T-cell (primary cell): ENCODE results near the gene GPR156. TPM values are rescaled to one million over a fixed set of nuclear protein-coding genes. Genes with fewer than 3 reads are reported as not detected.
A peak's percentile ranks its signal among the peaks of the same experiment; 100 is the strongest.

Experiments used
- ATAC-seq, 4 experiments: fragments of 200-7000 bp in 3 of 4; fragments of 150-1000 bp in 1 of 4; cut with Tn5 transposase; replicated peaks in 1 of 4; 1 replicate in 3 of 4; 2 replicates in 1 of 4; pipeline ENCODE4 v1.10.0; 2021; ENCODE audit warnings: moderate library complexity in 3 of 4, mild to moderate bottlenecking in 2 of 4, moderate number of reproducible peaks in 1 of 4
- CTCF ChIA-PET, 2 donors: fragments of 300-600 bp; sonication (Branson Sonifier 250); formaldehyde crosslinking; loops; one replicate each; lab custom pipeline; 2022; ENCODE audit warnings: antibody characterized with exemption in 2 of 2; lab: Charles Lee
- POLR2A ChIA-PET, 2 donors: fragments of 300-600 bp; sonication (Branson Sonifier 250); formaldehyde crosslinking; loops; one replicate each; lab custom pipeline; 2022; ENCODE audit warnings: antibody characterized with exemption in 2 of 2; lab: Charles Lee
- DNase-seq, 35 experiments: peaks; one replicate each; pipeline versions ENCODE4 v3.0.0 to v3.0.0-alpha.2; 2013 to 2023
- H3K27ac ChIP-seq: one replicate; pipeline ENCODE4 v1.5.1; 2013; ENCODE audit warnings: low read length
- H3K27me3 ChIP-seq, 2 experiments: replicated peaks in 1 of 2; 1 replicate in 1 of 2; 2 replicates in 1 of 2; pipeline versions ENCODE4 v1.6.1 to v1.7.0; 2013; ENCODE audit warnings: low read length in 1 of 2, mixed read lengths in 1 of 2; ENCODE audit not compliant: control insufficient read depth in 2 of 2, insufficient read depth in 2 of 2; ENCODE audit errors: extremely low read depth in 1 of 2
- H3K36me3 ChIP-seq, 2 donors: 1 replicate in 1 of 2; 2 replicates in 1 of 2; pipeline versions ENCODE4 v1.6.1 to v1.7.0; 2013; ENCODE audit warnings: low read length in 1 of 2; ENCODE audit not compliant: control insufficient read depth in 2 of 2, insufficient read depth in 1 of 2; ENCODE audit errors: extremely low read depth in 1 of 2
- H3K4me1 ChIP-seq, 2 experiments: 1 replicate in 1 of 2; 2 replicates in 1 of 2; pipeline versions ENCODE4 v1.6.1 to v1.7.0; 2013; ENCODE audit warnings: low read length in 2 of 2, mixed read lengths in 1 of 2; ENCODE audit not compliant: insufficient read depth in 2 of 2, control insufficient read depth in 1 of 2; ENCODE audit errors: extremely low read depth in 1 of 2
- H3K4me3 ChIP-seq, 2 donors: 1 replicate in 1 of 2; 2 replicates in 1 of 2; pipeline versions ENCODE4 v1.5.1 to v1.7.0; 2013; ENCODE audit warnings: mild to moderate bottlenecking in 2 of 2, low read length in 1 of 2, moderate library complexity in 1 of 2; ENCODE audit not compliant: control insufficient read depth in 1 of 2; ENCODE audit errors: extremely low read depth in 1 of 2
- H3K9me3 ChIP-seq: 2 replicates; pipeline ENCODE4 v1.7.0; 2013
- H3K27ac Mint-ChIP-seq, 2 donors: one replicate each; pipeline ENCODE4 v1.8.0; 2020 to 2021; ENCODE audit warnings: mild to moderate bottlenecking in 2 of 2, mixed read lengths in 2 of 2
- H3K27me3 Mint-ChIP-seq, 2 donors: one replicate each; pipeline ENCODE4 v1.8.0; 2021 to 2022; ENCODE audit warnings: mixed read lengths in 2 of 2
- H3K36me3 Mint-ChIP-seq: one replicate; pipeline ENCODE4 v1.8.0; 2021; ENCODE audit warnings: mixed read lengths
- H3K4me1 Mint-ChIP-seq, 3 donors: one replicate each; pipeline ENCODE4 v1.8.0; 2020 to 2022; ENCODE audit warnings: mixed read lengths in 3 of 3, mild to moderate bottlenecking in 1 of 3
- H3K4me3 Mint-ChIP-seq, 3 donors: one replicate each; pipeline ENCODE4 v1.8.0; 2020 to 2022; ENCODE audit warnings: mild to moderate bottlenecking in 3 of 3, mixed read lengths in 3 of 3, moderate library complexity in 3 of 3
- H3K9me3 Mint-ChIP-seq, 3 donors: one replicate each; pipeline ENCODE4 v1.8.0; 2020 to 2022; ENCODE audit warnings: mixed read lengths in 3 of 3
- WGBS: methylation state at CpG from one replicate; pipeline ENCODE4 v1.1.5; 2013; ENCODE audit warnings: missing lambda C conversion rate; ENCODE audit not compliant: insufficient coverage; 5-methylcytosine and 5-hydroxymethylcytosine counted together
- total RNA-seq, 35 experiments: library from RNA in 6 of 35; stranded (reverse) in 6 of 35; fragments of 120-200 nt in 1 of 35; gene quantifications; one replicate each; pipeline versions ENCODE4 v1.2.1 to v1.2.4 and lab custom pipeline; 2013 to 2026

The GPR156 gene
- total RNA-seq, 5 donors from 2014 or later (not counting 1 experiment from before 2014, with no cell fraction given) = 0.09 to 0.75 (median 0.38) TPM; not detected in 1

DNA sequence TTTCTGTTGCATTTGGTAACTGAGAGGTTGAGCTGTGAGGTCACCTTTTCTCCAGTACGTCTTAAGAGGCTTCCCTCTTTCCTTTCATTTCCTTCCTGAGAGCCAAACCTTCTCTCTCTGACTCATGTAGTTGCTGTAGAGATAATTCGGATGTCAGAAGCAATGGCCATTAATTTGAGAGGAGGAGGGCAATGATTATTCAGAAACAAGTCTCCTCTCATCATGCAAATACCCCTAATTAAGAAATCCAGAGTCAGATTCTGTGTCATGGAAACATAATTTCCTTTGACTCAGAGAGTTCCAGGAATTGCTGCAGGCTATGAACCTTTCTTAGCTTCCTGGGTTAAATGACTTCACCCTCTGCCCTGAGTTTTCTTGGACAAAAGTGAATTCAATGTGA lies 131.7 kb downstream of the GPR156 start:
- H3K36me3 Mint-ChIP-seq = peaks cover 13% of the 10 kb centered on the region

DNA sequence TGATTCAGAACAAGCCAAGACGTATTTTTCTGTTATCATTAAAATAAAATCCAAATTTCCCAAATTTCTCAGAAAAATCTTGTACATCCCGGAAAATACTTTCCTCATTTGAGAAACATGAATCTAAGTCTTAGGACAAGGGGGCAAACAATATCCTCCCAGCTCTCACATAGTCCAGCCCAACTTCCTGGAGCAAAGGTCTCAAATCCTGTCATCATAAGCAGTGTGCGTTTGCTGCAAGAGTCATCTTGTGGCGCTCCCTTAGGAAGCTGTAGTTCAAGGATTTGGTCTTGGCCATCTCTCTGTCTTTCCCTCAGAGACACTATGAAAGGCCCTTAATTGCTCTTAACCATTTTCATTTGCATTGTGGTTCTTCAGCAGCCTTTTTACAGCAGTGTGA lies 133.2 kb downstream of the GPR156 start:
- DNase-seq (no peak), ATAC-seq (no peak)
- Histone ChIP-seq H3K27me3 (no peaks in the 10 kb centered on the region), H3K4me3 (no peak overlapping the region), H3K36me3 (no peaks in the 10 kb centered on the region), H3K27ac (no peak overlapping the region), H3K4me1 (peaks cover 7 to 19% of the 10 kb centered on the region in 2 experiments), H3K9me3 (no peaks in the 10 kb centered on the region)
- peaks cover 6 to 18% (median 10%) of the 10 kb centered on the region in 3 donors for H3K9me3 Mint-ChIP-seq
- 84% methylated on average over 3 of the region's 4 CpGs for WGBS
- ChIA-PET CTCF (interaction anchor here in 1 of 2 donors (0.6 kb wide), 1 partner anchor 39 kb away, joined by 3 read pairs; no protein-coding TSS in a partner anchor), POLR2A (interaction anchor here in 1 of 2 donors (0.6 kb wide), 1 partner anchor 22 kb away, joined by 3 read pairs; no protein-coding TSS in a partner anchor)
- H3K27ac Mint-ChIP-seq = no peak overlapping the region
- H3K27me3 Mint-ChIP-seq = peaks cover 0 to 6% of the 10 kb centered on the region in 2 donors
- H3K4me3 Mint-ChIP-seq = no peak overlapping the region
- H3K4me1 Mint-ChIP-seq = peaks cover 9 to 15% (median 10%) of the 10 kb centered on the region in 3 donors
- peaks cover 13% of the 10 kb centered on the region for H3K36me3 Mint-ChIP-seq

More for the DNA sequence above, 131.7 kb downstream of the GPR156 start:
- CTCF ChIA-PET = no interaction called here
- H3K9me3 ChIP-seq = no peaks in the 10 kb centered on the region
- H3K4me3 ChIP-seq = no peak overlapping the region
- no CpG with 5 or more reads among the region's 2 CpGs for WGBS
- H3K27me3 ChIP-seq = no peaks in the 10 kb centered on the region
- H3K4me1 Mint-ChIP-seq = peaks cover 0 to 5% (median 3%) of the 10 kb centered on the region in 3 donors
- H3K27ac ChIP-seq = no peak overlapping the region
- H3K4me3 Mint-ChIP-seq = no peak overlapping the region
- H3K27ac Mint-ChIP-seq = no peak overlapping the region
- H3K36me3 ChIP-seq = no peaks in the 10 kb centered on the region
- no peak for DNase-seq
- H3K9me3 Mint-ChIP-seq = peaks cover 6 to 18% (median 10%) of the 10 kb centered on the region in 3 donors
- POLR2A ChIA-PET = no interaction called here
- peaks cover 0 to 6% of the 10 kb centered on the region in 2 donors for H3K27me3 Mint-ChIP-seq
- ATAC-seq = no peak
- peaks cover 5 to 8% of the 10 kb centered on the region in 2 experiments for H3K4me1 ChIP-seq

DNA sequence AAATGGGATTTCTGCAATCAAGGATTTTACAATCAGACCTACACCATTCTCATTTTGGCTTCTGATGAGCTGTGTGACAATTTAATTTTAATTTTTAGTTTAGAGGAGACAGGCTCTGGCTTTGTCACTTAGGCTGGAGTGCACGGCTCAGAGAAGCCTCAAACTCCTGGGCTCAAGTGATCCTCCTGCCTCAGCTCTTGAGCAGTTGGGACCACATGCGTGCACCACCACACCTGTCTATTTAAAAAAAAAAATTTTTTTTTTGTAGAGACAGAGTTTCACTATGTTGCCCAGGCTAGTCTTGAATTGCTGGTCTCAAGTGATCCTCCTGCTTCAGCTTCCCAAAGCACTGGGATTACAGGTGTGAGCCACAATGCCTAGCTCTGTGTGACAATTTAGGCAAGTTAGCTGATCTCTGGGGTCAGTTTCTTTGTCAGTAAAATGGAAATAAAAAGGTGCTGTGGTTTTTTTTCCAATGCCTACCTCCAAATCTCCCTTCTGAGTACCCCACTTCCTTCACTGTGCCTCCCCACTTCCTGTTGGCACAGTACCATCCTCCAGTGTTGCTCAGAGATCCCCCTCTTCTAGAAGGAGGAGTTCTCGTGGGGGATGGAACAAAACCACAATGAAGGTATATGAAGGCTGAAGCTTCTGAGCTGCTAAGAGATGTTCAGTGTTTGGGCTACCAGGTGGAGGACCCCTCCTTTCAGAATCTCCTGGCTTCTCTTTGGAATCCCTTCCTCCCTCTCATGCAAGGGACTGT lies 136.7 kb downstream of the GPR156 start:
- no peak for ATAC-seq
- CTCF ChIA-PET = interaction anchor here (0.5 to 6.1 kb wide), 13 partner anchors 9 to 647 kb away, joined by 3 to 73 read pairs (median 4); partner anchors contain the start of gene LRRC58 (in 1 of the 2)
- WGBS = no CpG with 5 or more reads among the region's 3 CpGs
- Histone ChIP-seq H3K27me3 (no peaks in the 10 kb centered on the region), H3K27ac (no peak overlapping the region), H3K36me3 (no peaks in the 10 kb centered on the region), H3K4me3 (no peak overlapping the region), H3K4me1 (peaks cover 7 to 19% of the 10 kb centered on the region in 2 experiments), H3K9me3 (no peaks in the 10 kb centered on the region)
- H3K27ac Mint-ChIP-seq = no peak overlapping the region
- H3K9me3 Mint-ChIP-seq = no peaks in the 10 kb centered on the region
- peaks cover 12 to 23% (median 13%) of the 10 kb centered on the region in 3 donors for H3K4me1 Mint-ChIP-seq
- H3K27me3 Mint-ChIP-seq = peaks cover 0 to 2% of the 10 kb centered on the region in 2 donors
- H3K36me3 Mint-ChIP-seq = no peaks in the 10 kb centered on the region
- H3K4me3 Mint-ChIP-seq = no peak overlapping the region
- DNase-seq = no peak
- POLR2A ChIA-PET = interaction anchor here (0.6 to 1.7 kb wide), 3 partner anchors 53 to 329 kb away, joined by 4 to 6 read pairs (median 4); no protein-coding TSS in a partner anchor

DNA sequence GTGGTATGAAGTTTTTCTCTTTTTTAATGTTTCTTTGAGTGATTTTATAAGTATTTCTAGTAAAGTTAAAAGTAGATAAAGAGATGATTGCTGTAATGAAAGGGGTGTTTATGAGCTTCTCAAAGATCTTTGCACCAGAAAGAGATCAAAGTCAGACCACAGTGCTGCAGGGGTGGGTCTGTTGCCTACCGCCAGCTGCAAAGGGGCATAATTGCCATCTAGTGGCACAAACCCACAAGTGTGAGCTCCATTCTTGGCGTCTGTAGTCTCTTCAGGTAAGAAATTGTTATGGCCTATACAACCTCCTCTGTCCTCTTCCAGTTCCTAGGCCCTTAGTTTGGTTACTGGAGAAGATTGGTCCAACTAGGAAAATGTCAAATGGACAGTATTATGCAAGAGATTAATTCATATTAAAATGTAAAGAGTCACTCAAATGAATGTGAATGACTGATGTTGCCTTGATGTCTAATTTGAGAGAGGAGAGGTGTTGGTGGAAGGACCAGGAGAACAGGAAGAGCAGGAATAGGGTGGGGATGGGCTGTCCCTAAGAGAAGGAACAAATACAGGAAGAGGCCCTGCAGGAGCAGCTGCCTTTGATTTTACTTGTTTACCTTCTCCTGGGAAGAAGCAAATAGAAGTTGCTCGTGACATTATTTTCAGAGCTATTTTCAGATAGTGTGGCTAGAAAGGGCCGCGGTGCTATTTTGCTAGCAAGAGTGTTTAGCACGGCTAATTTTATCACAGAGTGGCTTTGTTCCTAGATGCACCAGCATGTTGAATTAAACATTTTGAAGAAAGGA lies 137.8 kb downstream of the GPR156 start:
- Histone ChIP-seq H3K27ac (no peak overlapping the region), H3K9me3 (no peaks in the 10 kb centered on the region), H3K4me1 (peaks cover 7 to 19% of the 10 kb centered on the region in 2 experiments), H3K4me3 (no peak overlapping the region), H3K27me3 (no peaks in the 10 kb centered on the region), H3K36me3 (no peaks in the 10 kb centered on the region)
- ATAC-seq = peak; percentile 83 to 99 (median 93)
- Mint-ChIP-seq H3K36me3 (no peaks in the 10 kb centered on the region), H3K9me3 (no peaks in the 10 kb centered on the region), H3K27me3 (no peaks in the 10 kb centered on the region), H3K4me1 (peaks cover 12 to 23% (median 13%) of the 10 kb centered on the region in 3 donors), H3K4me3 (no peak overlapping the region), H3K27ac (peak overlapping the region in 1 of 2 donors; percentile 52)
- 100% methylated on average over 1 of the region's 6 CpGs for WGBS
- peak; percentile 15 to 77 (median 53) for DNase-seq
- POLR2A ChIA-PET = interaction anchor here (0.6 to 1.7 kb wide), 4 partner anchors 13 to 314 kb away, joined by 3 to 6 read pairs (median 4); no protein-coding TSS in a partner anchor
- CTCF ChIA-PET = interaction anchor here (0.5 to 6.1 kb wide), 37 partner anchors 11 to 1263 kb away, joined by 3 to 73 read pairs (median 4); no protein-coding TSS in a partner anchor

DNA sequence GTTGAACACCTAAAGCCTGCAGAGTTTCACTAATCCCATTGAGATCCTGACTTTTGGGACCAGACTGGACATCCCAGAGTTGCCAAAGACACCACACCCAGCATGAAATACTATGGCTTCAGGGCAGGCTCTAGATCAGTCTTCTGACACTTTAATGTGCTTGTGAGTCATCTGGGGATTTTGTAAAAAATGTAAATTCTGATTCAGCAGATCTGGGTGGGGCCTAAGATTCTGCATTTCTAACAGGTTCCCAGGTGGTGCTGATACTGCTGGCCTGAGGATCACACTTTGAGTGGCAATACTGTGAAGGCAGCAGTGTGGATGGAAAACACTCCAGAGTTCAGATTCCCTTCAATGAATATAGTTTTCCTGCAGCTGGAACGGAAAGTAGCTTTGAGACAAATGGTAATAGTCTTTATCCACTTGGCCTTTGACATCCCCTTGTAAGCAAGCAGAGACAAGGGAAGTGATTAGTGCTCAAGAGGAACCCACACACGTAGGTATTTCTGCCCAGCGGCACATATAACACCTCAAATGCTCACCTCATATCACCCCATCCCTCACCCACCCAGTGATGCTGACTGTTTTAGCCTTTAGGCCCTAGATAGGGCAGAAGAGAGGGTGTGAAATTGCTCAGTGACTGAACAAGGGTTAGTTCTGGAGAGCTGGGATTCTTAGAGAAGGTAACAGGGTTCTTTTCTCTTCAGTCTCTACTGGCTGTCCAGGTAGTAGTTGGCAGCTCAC lies 139.3 kb downstream of the GPR156 start:
- WGBS = no CpG with 5 or more reads among the region's 3 CpGs
- CTCF ChIA-PET = interaction anchor here (0.5 to 6.1 kb wide), 4 partner anchors 45 to 253 kb away, joined by 3 to 73 read pairs (median 30); no protein-coding TSS in a partner anchor
- Histone ChIP-seq H3K27me3 (no peaks in the 10 kb centered on the region), H3K36me3 (no peaks in the 10 kb centered on the region), H3K9me3 (no peaks in the 10 kb centered on the region), H3K4me3 (no peak overlapping the region), H3K27ac (no peak overlapping the region), H3K4me1 (peaks cover 7 to 19% of the 10 kb centered on the region in 2 experiments)
- Mint-ChIP-seq H3K9me3 (no peaks in the 10 kb centered on the region), H3K4me3 (no peak overlapping the region), H3K4me1 (peaks cover 12 to 23% (median 13%) of the 10 kb centered on the region in 3 donors), H3K27ac (peak overlapping the region in 1 of 2 donors; percentile 37), H3K36me3 (no peaks in the 10 kb centered on the region), H3K27me3 (no peaks in the 10 kb centered on the region)
- no peak for ATAC-seq
- no peak for DNase-seq
- POLR2A ChIA-PET = interaction anchor here in 1 of 2 donors (0.7 kb wide), 1 partner anchor 50 kb away, joined by 7 read pairs; no protein-coding TSS in a partner anchor
